HG02981 (cell line): ENCODE data around the gene TAGLN2.

Experiments
- ATAC-seq: cut with Tn5 transposase; IDR thresholded peaks from one replicate; pipeline ENCODE4 v1.9.1; 2021; ENCODE audit warnings: mild to moderate bottlenecking, moderate library complexity; ENCODE audit not compliant: unreplicated experiment

TAGLN2 gene

GRCh38 chr1:159880430-159880829 is 44.9 kb downstream of the TAGLN2 start:
- ATAC-seq: no peak

GRCh38 chr1:159879977-159880376 is 45.3 kb downstream of the TAGLN2 start:
- no peak for ATAC-seq

GRCh38 chr1:159879136-159879535 is 46.2 kb downstream of the TAGLN2 start:
- ATAC-seq: no peak

- ATAC-seq: no peak
These were observed 47.4 kb downstream of the TAGLN2 start for GRCh38 chr1:159877695-159878444.

GRCh38 chr1:159873530-159874143 is 51.7 kb downstream of the TAGLN2 start:
- no peak for ATAC-seq

GRCh38 chr1:159872891-159873290 is 52.4 kb downstream of the TAGLN2 start:
- ATAC-seq: no peak

GRCh38 chr1:159870704-159871103 is 54.6 kb downstream of the TAGLN2 start:
- ATAC-seq: no peak

- ATAC-seq: no peak
These were observed 55.7 kb downstream of the TAGLN2 start for GRCh38 chr1:159869607-159870006.

- no peak for ATAC-seq
These were observed 56.1 kb downstream of the TAGLN2 start for GRCh38 chr1:159869173-159869572.

GRCh38 chr1:159868766-159869165 is 56.5 kb downstream of the TAGLN2 start:
- no peak for ATAC-seq
